ENCODE data around the gene HES1. TPM values are rescaled to one million over a fixed set of nuclear protein-coding genes. Genes with fewer than 3 reads are reported as not detected.

The HES1 gene
- total and polyA plus RNA-seq, 10 of the 15 experiments (the other 5 are each of a cell fraction or from before 2014, with no cell fraction given) = 0.46 to 5.3 (median 2.3) TPM

GRCh38 chr3:194095464-194095863, 40.5 kb upstream of the HES1 start (continued):
- TF ChIP-seq ZNF592 (IDR thresholded peaks at IDR 0.05) (no peak), KAT2A (conservative IDR thresholded peaks at IDR 0.05; ENCODE audit: control insufficient read depth, low read depth, low read length) (no peak), SUZ12 (IDR thresholded peaks at IDR 0.05; ENCODE audit: unreplicated experiment) (no peak), PML (IDR thresholded peaks at IDR 0.05; ENCODE audit: low read length) (no peak), BACH1 (IDR thresholded peaks at IDR 0.05; ENCODE audit: borderline replicate concordance) (no peak)
- TF ChIP-seq, protein P1, sequence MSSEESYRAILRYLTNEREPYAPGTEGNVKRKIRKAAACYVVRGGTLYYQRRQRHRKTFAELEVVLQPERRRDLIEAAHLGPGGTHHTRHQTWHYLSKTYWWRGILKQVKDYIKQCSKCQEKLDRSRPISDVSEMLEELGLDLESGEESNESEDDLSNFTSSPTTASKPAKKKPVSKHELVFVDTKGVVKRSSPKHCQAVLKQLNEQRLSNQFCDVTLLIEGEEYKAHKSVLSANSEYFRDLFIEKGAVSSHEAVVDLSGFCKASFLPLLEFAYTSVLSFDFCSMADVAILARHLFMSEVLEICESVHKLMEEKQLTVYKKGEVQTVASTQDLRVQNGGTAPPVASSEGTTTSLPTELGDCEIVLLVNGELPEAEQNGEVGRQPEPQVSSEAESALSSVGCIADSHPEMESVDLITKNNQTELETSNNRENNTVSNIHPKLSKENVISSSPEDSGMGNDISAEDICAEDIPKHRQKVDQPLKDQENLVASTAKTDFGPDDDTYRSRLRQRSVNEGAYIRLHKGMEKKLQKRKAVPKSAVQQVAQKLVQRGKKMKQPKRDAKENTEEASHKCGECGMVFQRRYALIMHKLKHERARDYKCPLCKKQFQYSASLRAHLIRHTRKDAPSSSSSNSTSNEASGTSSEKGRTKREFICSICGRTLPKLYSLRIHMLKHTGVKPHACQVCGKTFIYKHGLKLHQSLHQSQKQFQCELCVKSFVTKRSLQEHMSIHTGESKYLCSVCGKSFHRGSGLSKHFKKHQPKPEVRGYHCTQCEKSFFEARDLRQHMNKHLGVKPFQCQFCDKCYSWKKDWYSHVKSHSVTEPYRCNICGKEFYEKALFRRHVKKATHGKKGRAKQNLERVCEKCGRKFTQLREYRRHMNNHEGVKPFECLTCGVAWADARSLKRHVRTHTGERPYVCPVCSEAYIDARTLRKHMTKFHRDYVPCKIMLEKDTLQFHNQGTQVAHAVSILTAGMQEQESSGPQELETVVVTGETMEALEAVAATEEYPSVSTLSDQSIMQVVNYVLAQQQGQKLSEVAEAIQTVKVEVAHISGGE (CRISPR knock-in tag; IDR thresholded peaks at IDR 0.05) = no peak

Data from GM12878 (cell line).